ENCODE data around the gene SENP3.

The SENP3 gene

DNA sequence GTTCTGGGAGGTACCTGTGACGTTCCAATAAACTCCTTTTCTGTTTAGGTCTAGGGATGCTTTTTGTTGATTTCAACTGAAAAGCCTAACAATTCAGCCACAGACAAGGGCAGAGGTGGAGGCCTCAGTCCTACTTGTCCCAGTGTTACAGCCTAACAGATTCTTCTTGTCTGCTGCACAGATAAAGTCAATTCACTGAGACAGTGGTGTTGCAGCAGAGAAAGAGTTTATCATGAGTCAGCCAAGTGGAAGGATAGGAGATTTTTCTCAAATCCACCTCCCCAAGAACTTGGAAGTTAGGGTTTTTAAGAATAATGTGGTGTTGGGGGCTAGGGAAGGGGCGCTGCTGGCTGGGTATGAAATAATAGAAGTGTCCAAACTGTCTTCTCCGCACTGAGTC lies 23.7 kb upstream of the SENP3 start:
- no peak for TF ChIP-seq TAF1 (IDR thresholded peaks at IDR 0.05; ENCODE audit: low read depth)

DNA sequence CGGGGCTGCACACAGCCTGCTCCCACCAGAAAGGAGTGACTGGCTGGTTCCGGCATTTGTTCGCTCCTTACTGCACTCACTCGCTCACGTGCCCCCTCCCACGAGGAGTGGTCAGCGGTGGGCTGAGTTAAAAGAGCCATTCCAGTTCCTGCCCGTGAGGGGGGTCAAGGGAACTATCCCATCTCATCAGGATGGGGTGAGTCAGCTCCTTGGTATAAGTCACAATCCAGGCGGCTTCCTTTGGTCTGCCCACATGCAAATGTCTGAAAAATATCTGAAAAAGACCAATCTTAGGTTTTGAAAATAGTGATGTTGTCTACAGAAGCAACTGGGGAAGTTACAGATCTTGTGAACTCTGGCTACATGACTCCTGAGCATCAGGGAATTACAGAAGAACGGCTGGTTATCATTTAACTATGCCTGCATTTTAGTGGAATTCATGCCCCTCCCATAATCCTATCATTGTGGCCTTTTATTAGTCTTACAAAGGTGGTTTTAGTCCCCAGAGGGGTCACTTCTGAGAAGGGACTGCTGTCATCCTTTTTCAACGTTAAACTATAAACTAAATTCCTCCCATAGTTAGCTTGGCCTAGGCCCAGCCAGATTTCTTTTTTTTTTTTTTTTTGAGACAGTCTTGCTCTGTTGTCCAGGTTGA lies 22.7 kb upstream of the SENP3 start:
- no peak for TF ChIP-seq EP300 (IDR thresholded peaks at IDR 0.05; ENCODE audit: borderline replicate concordance)
- TF ChIP-seq RAD21 (IDR thresholded peaks at IDR 0.05; ENCODE audit: low read depth): no peak
- no peak for TF ChIP-seq CEBPB (IDR thresholded peaks at IDR 0.05)
- TF ChIP-seq TEAD4 (IDR thresholded peaks at IDR 0.05): no peak
- TF ChIP-seq NFIC (IDR thresholded peaks at IDR 0.05): no peak
- TF ChIP-seq EGR1 (IDR thresholded peaks at IDR 0.05): no peak

DNA sequence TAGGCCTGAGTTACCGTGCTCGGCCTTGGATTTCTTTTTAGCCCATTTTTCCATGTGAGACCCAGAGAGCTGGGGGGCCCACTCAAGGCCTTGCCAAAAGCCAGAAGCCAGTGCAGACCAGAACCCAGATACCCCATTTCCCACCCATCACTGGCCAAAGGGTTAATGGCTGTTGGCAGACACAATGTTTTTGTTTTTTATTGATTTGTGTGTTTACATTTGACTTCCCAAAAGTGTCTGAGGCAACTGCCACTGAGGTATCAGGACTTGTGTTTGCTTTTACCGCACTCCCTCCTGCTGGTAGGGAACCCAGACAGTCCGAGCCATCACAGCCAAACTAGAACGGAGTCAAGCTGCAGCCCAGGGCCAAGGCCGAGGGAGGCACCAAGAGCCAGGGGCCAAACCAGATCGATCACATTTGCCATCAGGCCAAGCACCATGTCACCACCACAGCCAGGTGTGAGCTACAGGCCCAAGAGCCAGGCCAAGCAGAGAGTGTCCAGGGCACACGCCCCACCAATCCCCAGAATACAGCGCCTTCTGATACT lies 20.6 kb upstream of the SENP3 start:
- no peak for TF ChIP-seq TEAD4 (IDR thresholded peaks at IDR 0.05)
- TF ChIP-seq YY1 (IDR thresholded peaks at IDR 0.05; ENCODE audit: low read depth): no peak
- no peak for TF ChIP-seq FOXM1 (IDR thresholded peaks at IDR 0.05; ENCODE audit: borderline replicate concordance, low read depth)
- TF ChIP-seq RAD21 (IDR thresholded peaks at IDR 0.05; ENCODE audit: low read depth): no peak
- TF ChIP-seq, protein P1, sequence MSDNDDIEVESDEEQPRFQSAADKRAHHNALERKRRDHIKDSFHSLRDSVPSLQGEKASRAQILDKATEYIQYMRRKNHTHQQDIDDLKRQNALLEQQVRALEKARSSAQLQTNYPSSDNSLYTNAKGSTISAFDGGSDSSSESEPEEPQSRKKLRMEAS (IDR thresholded peaks at IDR 0.05): no peak
- no peak for TF ChIP-seq TAF1 (IDR thresholded peaks at IDR 0.05; ENCODE audit: low read depth)
- no peak for TF ChIP-seq NFIC (IDR thresholded peaks at IDR 0.05)
- TF ChIP-seq, protein P2, sequence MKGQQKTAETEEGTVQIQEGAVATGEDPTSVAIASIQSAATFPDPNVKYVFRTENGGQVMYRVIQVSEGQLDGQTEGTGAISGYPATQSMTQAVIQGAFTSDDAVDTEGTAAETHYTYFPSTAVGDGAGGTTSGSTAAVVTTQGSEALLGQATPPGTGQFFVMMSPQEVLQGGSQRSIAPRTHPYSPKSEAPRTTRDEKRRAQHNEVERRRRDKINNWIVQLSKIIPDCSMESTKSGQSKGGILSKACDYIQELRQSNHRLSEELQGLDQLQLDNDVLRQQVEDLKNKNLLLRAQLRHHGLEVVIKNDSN (IDR thresholded peaks at IDR 0.05): no peak
- TF ChIP-seq CEBPB (IDR thresholded peaks at IDR 0.05): no peak
- TF ChIP-seq, protein P3, sequence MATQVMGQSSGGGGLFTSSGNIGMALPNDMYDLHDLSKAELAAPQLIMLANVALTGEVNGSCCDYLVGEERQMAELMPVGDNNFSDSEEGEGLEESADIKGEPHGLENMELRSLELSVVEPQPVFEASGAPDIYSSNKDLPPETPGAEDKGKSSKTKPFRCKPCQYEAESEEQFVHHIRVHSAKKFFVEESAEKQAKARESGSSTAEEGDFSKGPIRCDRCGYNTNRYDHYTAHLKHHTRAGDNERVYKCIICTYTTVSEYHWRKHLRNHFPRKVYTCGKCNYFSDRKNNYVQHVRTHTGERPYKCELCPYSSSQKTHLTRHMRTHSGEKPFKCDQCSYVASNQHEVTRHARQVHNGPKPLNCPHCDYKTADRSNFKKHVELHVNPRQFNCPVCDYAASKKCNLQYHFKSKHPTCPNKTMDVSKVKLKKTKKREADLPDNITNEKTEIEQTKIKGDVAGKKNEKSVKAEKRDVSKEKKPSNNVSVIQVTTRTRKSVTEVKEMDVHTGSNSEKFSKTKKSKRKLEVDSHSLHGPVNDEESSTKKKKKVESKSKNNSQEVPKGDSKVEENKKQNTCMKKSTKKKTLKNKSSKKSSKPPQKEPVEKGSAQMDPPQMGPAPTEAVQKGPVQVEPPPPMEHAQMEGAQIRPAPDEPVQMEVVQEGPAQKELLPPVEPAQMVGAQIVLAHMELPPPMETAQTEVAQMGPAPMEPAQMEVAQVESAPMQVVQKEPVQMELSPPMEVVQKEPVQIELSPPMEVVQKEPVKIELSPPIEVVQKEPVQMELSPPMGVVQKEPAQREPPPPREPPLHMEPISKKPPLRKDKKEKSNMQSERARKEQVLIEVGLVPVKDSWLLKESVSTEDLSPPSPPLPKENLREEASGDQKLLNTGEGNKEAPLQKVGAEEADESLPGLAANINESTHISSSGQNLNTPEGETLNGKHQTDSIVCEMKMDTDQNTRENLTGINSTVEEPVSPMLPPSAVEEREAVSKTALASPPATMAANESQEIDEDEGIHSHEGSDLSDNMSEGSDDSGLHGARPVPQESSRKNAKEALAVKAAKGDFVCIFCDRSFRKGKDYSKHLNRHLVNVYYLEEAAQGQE (IDR thresholded peaks at IDR 0.05; ENCODE audit: low read depth): no peak
- no peak for TF ChIP-seq TCF12 (IDR thresholded peaks at IDR 0.05; ENCODE audit: low read depth)
- no peak for TF ChIP-seq ZBTB7A (IDR thresholded peaks at IDR 0.05; ENCODE audit: low read depth)
- TF ChIP-seq EGR1 (IDR thresholded peaks at IDR 0.05): no peak

DNA sequence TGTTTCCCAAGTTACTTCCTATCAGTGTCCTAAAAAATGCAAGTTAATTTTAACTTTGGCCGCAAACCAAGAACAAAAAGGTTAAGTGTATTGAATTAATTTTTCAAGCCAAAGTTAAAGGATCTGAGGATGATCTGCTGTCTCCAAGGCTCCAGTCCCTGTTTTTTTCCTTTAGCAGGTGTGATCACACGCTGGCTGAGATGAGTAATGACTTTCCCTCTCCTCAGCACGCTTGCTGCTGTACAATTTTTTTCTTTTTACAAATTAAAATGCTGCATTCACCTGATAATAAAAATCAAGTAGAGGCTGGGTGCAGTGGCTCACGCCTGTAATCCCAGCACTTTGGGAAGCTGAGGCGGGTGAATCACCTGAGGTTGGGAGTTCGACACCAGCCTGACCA lies 16.8 kb upstream of the SENP3 start:
- TF ChIP-seq TCF12 (IDR thresholded peaks at IDR 0.05; ENCODE audit: low read depth) (no peak), NFIC (IDR thresholded peaks at IDR 0.05) (no peak), EP300 (IDR thresholded peaks at IDR 0.05; ENCODE audit: borderline replicate concordance) (no peak), ZBTB7A (IDR thresholded peaks at IDR 0.05; ENCODE audit: low read depth) (no peak)

DNA sequence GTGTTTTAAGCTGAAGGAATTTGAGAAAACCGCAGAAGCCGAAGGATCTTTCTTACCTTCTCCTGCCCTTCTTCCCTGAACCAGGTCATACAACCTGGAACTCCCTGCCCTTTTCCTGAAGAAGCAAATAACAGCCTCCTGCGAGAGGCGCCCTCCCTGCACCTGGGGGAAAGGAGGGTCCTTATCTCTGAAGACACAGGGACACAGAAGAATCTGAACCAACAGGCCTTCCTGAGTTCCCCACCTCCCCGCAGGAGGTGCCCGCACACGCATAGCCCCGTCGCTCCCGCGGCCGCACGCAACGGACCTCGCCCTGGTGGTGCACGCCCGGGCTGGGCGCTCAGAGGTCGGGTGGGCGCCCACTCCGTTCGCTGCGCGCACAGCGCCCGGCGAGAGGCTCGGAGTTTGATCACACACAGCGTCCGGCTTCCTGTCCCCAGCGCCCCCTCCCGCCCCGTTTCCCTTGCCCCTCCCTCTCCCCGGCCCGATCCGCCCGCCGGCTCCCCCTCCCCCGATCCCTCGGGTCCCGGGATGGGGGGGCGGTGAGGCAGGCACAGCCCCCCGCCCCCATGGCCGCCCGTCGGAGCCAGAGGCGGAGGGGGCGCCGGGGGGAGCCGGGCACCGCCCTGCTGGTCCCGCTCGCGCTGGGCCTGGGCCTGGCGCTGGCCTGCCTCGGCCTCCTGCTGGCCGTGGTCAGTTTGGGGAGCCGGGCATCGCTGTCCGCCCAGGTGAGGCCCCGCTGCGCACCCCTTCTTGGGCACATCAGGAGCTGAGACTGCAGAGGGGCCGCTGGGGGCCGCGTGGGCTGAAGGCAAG lies 12.9 kb upstream of the SENP3 start, which contains the start of gene TNFSF12:
Gene TNFSF12 (plus strand): TSS at position 474 of the 816 bp plus-strand sequence. CDS start 96 bp downstream, at position 570.
- TF ChIP-seq RAD21 (IDR thresholded peaks at IDR 0.05; ENCODE audit: low read depth) (peak; percentile 7; the same call in 1 of the 2 replicates), TAF1 (IDR thresholded peaks at IDR 0.05; ENCODE audit: low read depth) (0 out of 2 replicates have a peak, but pooled peaks have one; percentile 2), ZBTB7A (IDR thresholded peaks at IDR 0.05; ENCODE audit: low read depth) (peak; percentile 76; the same call in 1 of the 2 replicates)
- TF ChIP-seq, protein P3 (IDR thresholded peaks at IDR 0.05; ENCODE audit: low read depth): no peak

DNA sequence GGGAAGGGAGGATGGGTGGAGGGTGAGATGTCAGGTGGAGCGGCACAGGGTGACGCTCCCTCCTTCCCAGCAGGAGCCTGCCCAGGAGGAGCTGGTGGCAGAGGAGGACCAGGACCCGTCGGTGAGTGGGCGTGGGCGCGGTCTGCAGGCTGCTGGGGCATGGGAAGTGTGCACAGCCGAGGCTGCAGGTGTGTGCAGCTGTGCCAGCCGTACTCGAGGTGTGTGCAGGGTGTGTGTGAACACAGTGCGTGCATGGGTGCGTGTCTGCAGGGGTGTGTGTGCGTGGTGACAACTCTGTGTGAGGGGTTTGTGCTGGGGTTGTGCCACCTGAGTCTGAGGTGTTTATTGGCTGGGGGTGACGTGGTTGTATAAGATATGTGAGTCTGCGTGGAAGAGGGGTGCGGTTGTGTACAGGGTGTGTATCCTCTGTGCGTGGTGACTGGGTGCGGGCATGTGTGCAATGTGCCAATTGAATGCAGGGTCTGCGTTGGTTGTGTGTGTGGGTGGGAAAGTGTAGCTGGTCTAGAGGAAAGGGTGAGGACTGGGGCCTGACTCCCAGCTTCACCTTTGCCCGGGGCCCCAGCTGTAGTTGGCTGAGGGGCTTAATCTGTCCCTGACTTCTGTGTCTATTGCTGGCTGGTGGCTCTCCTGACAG lies 12.2 kb upstream of the SENP3 start:
- TF ChIP-seq NFIC (IDR thresholded peaks at IDR 0.05) (no peak), ZBTB7A (IDR thresholded peaks at IDR 0.05; ENCODE audit: low read depth) (no peak), EGR1 (IDR thresholded peaks at IDR 0.05) (peak; percentile 79)

DNA sequence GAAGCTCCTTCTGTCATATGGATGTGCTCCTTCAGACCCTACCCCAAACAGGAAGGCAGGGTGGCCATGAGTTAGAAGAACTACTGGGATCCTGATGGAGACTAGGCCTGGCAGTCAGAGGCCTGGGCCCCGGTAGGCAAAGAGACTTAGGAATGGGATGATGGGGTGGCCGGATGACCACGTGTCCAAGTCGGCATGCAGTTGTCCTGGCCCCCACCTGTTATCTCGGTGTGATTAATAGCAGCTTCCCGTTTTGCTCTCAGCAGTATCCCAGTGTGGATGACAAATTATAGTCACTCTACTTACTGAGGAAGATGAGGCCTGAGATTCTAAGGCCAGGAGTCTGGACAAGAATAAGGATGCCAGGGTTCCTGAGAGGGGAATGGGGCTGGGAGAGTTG lies 11.4 kb upstream of the SENP3 start:
- TF ChIP-seq, protein P3 (IDR thresholded peaks at IDR 0.05; ENCODE audit: low read depth): no peak
- TF ChIP-seq CREB1 (IDR thresholded peaks at IDR 0.05; ENCODE audit: low read depth) (no peak), TAF1 (IDR thresholded peaks at IDR 0.05; ENCODE audit: low read depth) (no peak), YY1 (IDR thresholded peaks at IDR 0.05; ENCODE audit: low read depth) (no peak)

Measured in Ishikawa (cell line).